HepG2 (cell line): ENCODE measurements around the gene CASKIN1. TPM values are rescaled to one million over a fixed set of nuclear protein-coding genes. Genes with fewer than 3 reads are reported as not detected.

Experiments
- ATAC-seq: fragments of 200-7000 bp; cut with Tn5 transposase; 3 replicates; pipeline ENCODE4 v1.9.1; 2020; ENCODE audit warnings: mild to moderate bottlenecking, moderate library complexity
- BruUV-seq: library from RNA; stranded (reverse); fragments of 400-500 nt; replicated peaks from 2 replicates; lab custom pipeline; 2021; lab: Mats Ljungman, UMichigan
- CTCF ChIA-PET: fragments of 300-600 bp; formaldehyde crosslinking; extraction: SDS; loops from one replicate; lab custom pipeline; 2021; ENCODE audit warnings: low total read pairs, inconsistent platforms, low intra/inter-chr PET ratio; lab: Yijun Ruan, JAX
- POLR2A ChIA-PET: fragments of 350-600 bp; sonication (Branson Sonifier 250); formaldehyde crosslinking; loops from one replicate; lab custom pipeline; 2020; ENCODE audit warnings: antibody characterized with exemption, inconsistent platforms; lab: Yijun Ruan, JAX
- DNase-seq: peaks from one replicate; pipeline ENCODE4 v3.0.0-alpha.2; 2015; ENCODE audit warnings: low spot score
- FAIRE-seq: peaks from 3 replicates; lab custom pipeline; 2011; peaks lifted over from hg19 to GRCh38; lab: Jason Lieb, UNC
- H2AFZ ChIP-seq: one replicate; pipeline ENCODE4 v1.6.1; 2011; ENCODE audit warnings: low read length, inconsistent platforms
- H3K27ac ChIP-seq: fragments of 300-600 bp; 3 replicates; pipeline ENCODE4 v1.8.0; 2011; ENCODE audit warnings: mixed run types, mild to moderate bottlenecking, mixed read lengths, low read length, inconsistent platforms; ENCODE audit not compliant: insufficient read depth; ENCODE audit errors: extremely low read length
- H3K27me3 ChIP-seq, 2 experiments: fragments of 200-600 bp in 1 of 2; 2 replicates in 1 of 2; 3 replicates in 1 of 2; pipeline versions ENCODE4 v1.6.0 to v1.8.0; 2011; ENCODE audit warnings: low read length in 2 of 2, mild to moderate bottlenecking in 2 of 2, moderate library complexity in 2 of 2, inconsistent platforms in 1 of 2; ENCODE audit not compliant: insufficient read depth in 2 of 2, control insufficient read depth in 1 of 2
- H3K36me3 ChIP-seq, 2 experiments: fragments of 200-600 bp in 1 of 2; replicated peaks in 1 of 2; 2 replicates in 1 of 2; 3 replicates in 1 of 2; pipeline versions ENCODE4 v1.5.1 to v1.8.0; 2011; ENCODE audit warnings: low read length in 2 of 2, inconsistent platforms in 1 of 2; ENCODE audit not compliant: insufficient read depth in 2 of 2, control insufficient read depth in 1 of 2
- H3K4me1 ChIP-seq: 2 replicates; pipeline ENCODE4 v1.5.1; 2012; ENCODE audit warnings: low read length, inconsistent platforms; ENCODE audit not compliant: insufficient read depth
- H3K4me2 ChIP-seq: 2 replicates; pipeline ENCODE4 v1.6.0; 2011; ENCODE audit warnings: low read depth, low read length, inconsistent platforms
- H3K4me3 ChIP-seq, 3 experiments: fragments of 200-600 bp in 1 of 3; sonication (generic), shearing (Covaris generic) in 1 of 3; replicated peaks in 1 of 3; 2 replicates each; pipeline ENCODE4 v1.5.1; 2011 to 2016; ENCODE audit warnings: low read length in 3 of 3, inconsistent platforms in 2 of 3, low read depth in 2 of 3, mild to moderate bottlenecking in 2 of 3, control low read depth in 1 of 3, mixed read lengths in 1 of 3; ENCODE audit not compliant: insufficient read depth in 1 of 3
- H3K79me2 ChIP-seq: one replicate; pipeline ENCODE4 v1.6.1; 2011; ENCODE audit warnings: low read length, inconsistent platforms; ENCODE audit not compliant: insufficient read depth
- H3K9ac ChIP-seq: 2 replicates; pipeline ENCODE4 v1.6.0; 2011; ENCODE audit warnings: mild to moderate bottlenecking, low read depth, low read length, inconsistent platforms; ENCODE audit not compliant: insufficient read depth
- H3K9me3 ChIP-seq: 2 replicates; pipeline ENCODE4 v1.5.1; 2012; ENCODE audit warnings: mild to moderate bottlenecking, low read length
- H4K20me1 ChIP-seq: 2 replicates; pipeline ENCODE4 v1.6.0; 2011; ENCODE audit warnings: inconsistent platforms, mild to moderate bottlenecking, low read length, moderate library complexity; ENCODE audit not compliant: insufficient read depth
- IKZF4 ChIP-seq: sonication (generic); formaldehyde crosslinking; IDR thresholded peaks from 2 replicates; pipeline ENCODE4 v1.5.1; 2020; ENCODE audit warnings: borderline replicate concordance, mild to moderate bottlenecking, low read depth, missing genetic modification reagents; ENCODE audit errors: not compliant biosample characterization
- MTERF4 ChIP-seq: sonication (generic); formaldehyde crosslinking; IDR thresholded peaks from 2 replicates; pipeline ENCODE4 v1.8.0; 2023; ENCODE audit warnings: mild to moderate bottlenecking, missing genetic modification reagents
- NFIB ChIP-seq: sonication (generic); formaldehyde crosslinking; IDR thresholded peaks from 2 replicates; pipeline ENCODE4 v1.9.0; 2021; ENCODE audit warnings: missing genetic modification reagents, mild to moderate bottlenecking, borderline replicate concordance
- RFX1 ChIP-seq: fragments of 450-650 bp; IDR thresholded peaks from 2 replicates; pipeline ENCODE4 v1.6.1; 2017
- ZNF34 ChIP-seq: sonication (generic); formaldehyde crosslinking; IDR thresholded peaks from 2 replicates; pipeline ENCODE4 v1.4.0; 2020; ENCODE audit warnings: mild to moderate bottlenecking, missing genetic modification reagents, borderline replicate concordance
- ZNF605 ChIP-seq: sonication (generic); formaldehyde crosslinking; IDR thresholded peaks from 2 replicates; pipeline ENCODE4 v1.8.0; 2022; ENCODE audit warnings: mild to moderate bottlenecking, missing genetic modification reagents
- ZNF800 ChIP-seq: sonication (generic); formaldehyde crosslinking; IDR thresholded peaks from 2 replicates; pipeline ENCODE4 v1.4.0; 2020; ENCODE audit warnings: missing genetic modification reagents
- WGBS: methylation state at CpG from one replicate; pipeline ENCODE4 v1.1.6; 2017; ENCODE audit warnings: low lambda C conversion rate; 5-methylcytosine and 5-hydroxymethylcytosine counted together
- in situ Hi-C: cut with HindIII; loops from 2 replicates; pipeline ENCODE4 v1.10.0; 2017; ENCODE audit warnings: low pct_unique_long_range_greater_than_20kb; ENCODE audit not compliant: extremely low pct_ligation_motif_present
- intact Hi-C: fragments of 100-400 bp; cut with micrococcal nuclease; formaldehyde crosslinking; loops from one replicate; pipeline ENCODE4 v1.10.0; 2022; ENCODE audit not compliant: unreplicated experiment
- polyA plus RNA-seq, 8 experiments: library from polyadenylated mRNA; depleted of rRNA in 3 of 8; stranded (reverse) in 7 of 8; unstranded in 1 of 8; fragments of >200 nt; fragmentation: Illumina TruSeq in 4 of 8; extraction: Trizol in 4 of 8; gene quantifications; 2 replicates each; pipeline versions ENCODE4 v1.2.1 to v1.2.3, GENCODE V29; 2011 to 2016; ENCODE audit warnings: low read depth in 4 of 8, missing spikeins in 1 of 8, mixed read lengths in 1 of 8; ENCODE audit not compliant: insufficient read depth in 1 of 8
- total RNA-seq, 5 experiments: library from RNA; depleted of rRNA; stranded (reverse); fragments of >200 nt; fragmentation: Illumina TruSeq; extraction: Trizol; gene quantifications; 2 replicates each; pipeline ENCODE4 v1.2.3, GENCODE V29; 2016; ENCODE audit warnings: low read depth in 1 of 5

CASKIN1 gene
- total and polyA plus RNA-seq, 2 of the 13 experiments (the other 11 are each of a cell fraction or from before 2014, with no cell fraction given) = 1.2 to 2.2 TPM

GRCh38 chr16:2194166-2194834 lies 2.1 kb downstream of the CASKIN1 start:
- CTCF ChIA-PET = interaction anchor here (1.6 kb wide), 1 partner anchor 57 kb away, joined by 6 read pairs; the partner anchor contains the start of gene ECI1
- H3K4me1 ChIP-seq = peaks cover 60% of the 10 kb centered on the region
- ATAC-seq (no peak), DNase-seq (no peak), FAIRE-seq (no peak)
- H3K79me2 ChIP-seq = no peaks in the 10 kb centered on the region
- no peaks in the 10 kb centered on the region for H4K20me1 ChIP-seq
- WGBS = 36% methylated on average over 11 of the region's 16 CpGs
- H3K9me3 ChIP-seq = no peaks in the 10 kb centered on the region
- H2AFZ ChIP-seq = no peak overlapping the region
- no peak overlapping the region for H3K9ac ChIP-seq
- peak overlapping the region; percentile 16; the same call in 1 of the 2 replicates for H3K4me2 ChIP-seq
- in situ Hi-C loops = no loop called here
- H3K27me3 ChIP-seq = peaks cover 2 to 28% of the 10 kb centered on the region in 2 experiments; a peak in 3 of 5 replicates
- TF ChIP-seq NFIB (CRISPR knock-in tag) = 0 out of 2 replicates have a peak, but pooled peaks have one; percentile 31
- 0 out of 2 replicates have a peak, but pooled peaks have one; percentile 24 for TF ChIP-seq MTERF4
- TF ChIP-seq ZNF800 (CRISPR knock-in tag) = no peak
- TF ChIP-seq RFX1 = peak; percentile 63
- no peak for TF ChIP-seq ZNF34 (CRISPR knock-in tag)
- peak; percentile 45; the same call in 1 of the 2 replicates for TF ChIP-seq ZNF605 (CRISPR knock-in tag)
- peak; percentile 7 for TF ChIP-seq IKZF4
- intact Hi-C loops = no loop called here
- no peaks in the 10 kb centered on the region for H3K36me3 ChIP-seq
- no peak overlapping the region for H3K27ac ChIP-seq
- no TSS peak for BruUV-seq
- POLR2A ChIA-PET = interaction anchor here (0.8 to 2.9 kb wide), 9 partner anchors 10 to 57 kb away, joined by 3 to 19 read pairs (median 4); partner anchors contain the start of genes E4F1, ECI1, PGP and TRAF7
- H3K4me3 ChIP-seq = no peak overlapping the region; a peak in 1 of 6 replicates
